ENCODE measurements around the gene LPAR5. TPM values are rescaled to one million over a fixed set of nuclear protein-coding genes. Genes with fewer than 3 reads are reported as not detected.

Gene LPAR5
- total RNA-seq, 1 experiment from 2014 or later, result 0.20 TPM

DNA sequence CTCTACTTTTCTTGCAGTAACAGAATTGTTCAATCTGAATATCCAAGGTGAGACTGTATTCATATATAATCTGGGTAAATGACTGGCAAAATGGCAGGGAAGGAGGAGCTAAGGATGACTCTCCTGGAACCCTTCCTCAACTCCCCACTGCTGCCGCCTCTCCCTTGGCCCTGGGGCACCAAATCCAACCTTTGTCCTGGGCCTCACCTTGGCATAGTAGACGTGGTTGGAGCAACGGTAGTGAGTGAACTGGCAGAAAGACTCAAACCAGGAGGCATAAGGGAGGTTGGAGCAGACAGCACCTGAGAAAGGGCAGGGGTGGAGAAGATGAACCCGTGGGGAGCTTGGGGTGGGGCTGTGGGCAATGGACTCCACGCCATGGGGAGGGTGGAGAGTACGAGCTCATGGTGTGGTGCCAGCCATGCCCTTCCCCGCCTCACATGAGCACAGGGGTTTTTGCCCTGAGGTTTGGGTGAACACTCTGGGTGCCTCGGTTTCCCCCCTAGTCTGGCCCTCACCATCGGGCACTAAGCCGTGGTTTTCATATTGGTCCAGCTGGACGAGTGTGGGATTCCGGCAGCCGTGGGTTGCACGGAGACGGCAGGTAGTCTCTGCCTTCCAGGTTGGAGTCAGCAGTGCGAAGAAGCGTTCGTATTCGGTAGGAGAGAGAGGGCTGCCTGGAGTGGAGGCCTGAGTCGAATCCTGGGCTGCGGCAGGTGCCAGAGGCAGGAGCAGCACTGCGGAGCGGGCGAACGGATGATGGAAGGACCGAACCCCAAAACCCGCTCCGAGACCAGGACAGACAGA, 10.7 kb upstream of the LPAR5 start:
- Mint-ChIP-seq H3K9me3 (ENCODE audit: unreplicated experiment) (peaks cover 19% of the 10 kb centered on the region), H3K4me1 (ENCODE audit: low read depth, unreplicated experiment) (peaks cover 7% of the 10 kb centered on the region), H3K27ac (ENCODE audit: unreplicated experiment) (peak overlapping the region; percentile 32), H3K27me3 (ENCODE audit: insufficient read depth, unreplicated experiment) (peaks cover 10% of the 10 kb centered on the region), H3K36me3 (ENCODE audit: insufficient read depth, unreplicated experiment) (peaks cover 16% of the 10 kb centered on the region), H3K4me3 (ENCODE audit: unreplicated experiment) (peak overlapping the region; percentile 79)
- Histone ChIP-seq H3K9me3 (peaks cover 18% of the 10 kb centered on the region), H3K27me3 (replicated peaks; ENCODE audit: control insufficient read depth, insufficient read depth, low read length) (no peaks in the 10 kb centered on the region), H3K4me3 (ENCODE audit: low read depth, low read length) (peak overlapping the region; percentile 26), H3K4me1 (no peaks in the 10 kb centered on the region), H3K36me3 (ENCODE audit: control insufficient read depth, insufficient read depth, low read length) (no peaks in the 10 kb centered on the region; the same call in none of the 2 replicates)
- ChIA-PET POLR2A (interaction anchor here (1.0 kb wide), 1 partner anchor 43 kb away, joined by 4 read pairs; the partner anchor contains the start of gene ZNF384), CTCF (interaction anchor here (0.6 to 1.7 kb wide), 3 partner anchors 38 to 76 kb away, joined by 4 to 9 read pairs (median 6); partner anchors contain the start of gene ZNF384)
- no peak for DNase-seq
- TF ChIP-seq, protein P1, sequence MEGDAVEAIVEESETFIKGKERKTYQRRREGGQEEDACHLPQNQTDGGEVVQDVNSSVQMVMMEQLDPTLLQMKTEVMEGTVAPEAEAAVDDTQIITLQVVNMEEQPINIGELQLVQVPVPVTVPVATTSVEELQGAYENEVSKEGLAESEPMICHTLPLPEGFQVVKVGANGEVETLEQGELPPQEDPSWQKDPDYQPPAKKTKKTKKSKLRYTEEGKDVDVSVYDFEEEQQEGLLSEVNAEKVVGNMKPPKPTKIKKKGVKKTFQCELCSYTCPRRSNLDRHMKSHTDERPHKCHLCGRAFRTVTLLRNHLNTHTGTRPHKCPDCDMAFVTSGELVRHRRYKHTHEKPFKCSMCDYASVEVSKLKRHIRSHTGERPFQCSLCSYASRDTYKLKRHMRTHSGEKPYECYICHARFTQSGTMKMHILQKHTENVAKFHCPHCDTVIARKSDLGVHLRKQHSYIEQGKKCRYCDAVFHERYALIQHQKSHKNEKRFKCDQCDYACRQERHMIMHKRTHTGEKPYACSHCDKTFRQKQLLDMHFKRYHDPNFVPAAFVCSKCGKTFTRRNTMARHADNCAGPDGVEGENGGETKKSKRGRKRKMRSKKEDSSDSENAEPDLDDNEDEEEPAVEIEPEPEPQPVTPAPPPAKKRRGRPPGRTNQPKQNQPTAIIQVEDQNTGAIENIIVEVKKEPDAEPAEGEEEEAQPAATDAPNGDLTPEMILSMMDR (IDR thresholded peaks at IDR 0.05; ENCODE audit: insufficient read depth in 1 of 2, low read depth in 1 of 2, low read length in 1 of 2, severe bottlenecking in 1 of 2, unreplicated experiment in 1 of 2), result no peak
- intact Hi-C loops (cut with micrococcal nuclease; ENCODE audit: unreplicated experiment), result loop anchor here (1.0 to 2.0 kb wide), 2 partner anchors 14 to 29 kb away; no protein-coding TSS in a partner anchor
- no TSS peak for BruUV-seq (replicated peaks)

DNA sequence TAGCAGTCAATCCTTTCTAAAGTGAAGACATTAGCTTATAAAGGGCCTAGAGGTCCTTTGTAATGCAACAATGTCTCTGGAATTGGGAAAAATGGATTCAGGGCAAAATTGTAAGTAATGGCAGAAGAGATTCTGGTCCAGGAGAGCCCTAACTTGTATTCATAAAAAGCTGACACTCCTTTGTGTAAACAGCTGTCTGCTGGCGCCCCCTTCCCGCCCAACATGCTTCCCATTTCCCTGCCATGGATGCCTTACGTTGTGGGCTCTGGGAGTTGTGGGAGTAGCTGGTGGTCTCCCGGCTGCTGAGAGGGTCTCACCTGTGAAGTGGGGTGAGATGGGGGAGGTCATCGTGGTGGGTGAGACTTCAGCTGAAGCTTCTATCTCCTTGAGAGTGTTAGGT, 9.1 kb upstream of the LPAR5 start:
- Histone ChIP-seq H3K9me3 (peaks cover 18% of the 10 kb centered on the region), H3K4me3 (ENCODE audit: low read depth, low read length) (no peak overlapping the region), H3K36me3 (ENCODE audit: control insufficient read depth, insufficient read depth, low read length) (no peaks in the 10 kb centered on the region), H3K27me3 (replicated peaks; ENCODE audit: control insufficient read depth, insufficient read depth, low read length) (no peaks in the 10 kb centered on the region), H3K4me1 (no peaks in the 10 kb centered on the region)
- ChIA-PET POLR2A (no interaction called here), CTCF (interaction anchor here (1.7 kb wide), 1 partner anchor 75 kb away, joined by 9 read pairs; no protein-coding TSS in a partner anchor)
- no peak for DNase-seq
- H3K27ac Mint-ChIP-seq (ENCODE audit: unreplicated experiment), result no peak overlapping the region
- BruUV-seq (replicated peaks), result no TSS peak
- H3K4me1 Mint-ChIP-seq (ENCODE audit: low read depth, unreplicated experiment), result peaks cover 7% of the 10 kb centered on the region
- TF ChIP-seq, protein P1 (IDR thresholded peaks at IDR 0.05; ENCODE audit: insufficient read depth in 1 of 2, low read depth in 1 of 2, low read length in 1 of 2, severe bottlenecking in 1 of 2, unreplicated experiment in 1 of 2), result peak in 1 of 2 experiments; percentile 33
- H3K27me3 Mint-ChIP-seq (ENCODE audit: insufficient read depth, unreplicated experiment), result peaks cover 18% of the 10 kb centered on the region
- H3K36me3 Mint-ChIP-seq (ENCODE audit: insufficient read depth, unreplicated experiment), result peaks cover 16% of the 10 kb centered on the region
- H3K4me3 Mint-ChIP-seq (ENCODE audit: unreplicated experiment), result no peak overlapping the region
- H3K9me3 Mint-ChIP-seq (ENCODE audit: unreplicated experiment), result peaks cover 19% of the 10 kb centered on the region
- intact Hi-C loops (cut with micrococcal nuclease; ENCODE audit: unreplicated experiment), result no loop called here

DNA sequence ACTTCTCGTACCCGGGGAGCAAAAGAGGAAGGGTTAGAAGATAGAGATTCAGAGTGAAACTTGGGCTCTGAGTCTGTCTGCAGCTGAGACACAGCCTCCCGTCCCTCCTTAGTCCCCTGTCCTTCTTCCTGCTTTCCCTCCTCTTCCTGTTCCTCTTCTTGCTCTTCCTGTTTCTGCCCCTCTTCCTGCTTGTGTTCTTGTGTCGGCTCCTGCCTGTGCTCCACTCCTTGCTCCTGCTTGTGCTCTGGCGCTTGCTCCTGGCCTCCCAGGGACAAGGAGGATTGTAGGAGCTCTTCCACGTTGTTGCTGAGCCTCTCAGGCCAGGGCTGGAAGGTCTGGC, 8.5 kb upstream of the LPAR5 start:
- peaks cover 19% of the 10 kb centered on the region for H3K9me3 Mint-ChIP-seq (ENCODE audit: unreplicated experiment)
- DNase-seq, result no peak
- POLR2A ChIA-PET, result no interaction called here
- Histone ChIP-seq H3K27me3 (replicated peaks; ENCODE audit: control insufficient read depth, insufficient read depth, low read length) (no peaks in the 10 kb centered on the region), H3K4me1 (no peaks in the 10 kb centered on the region), H3K9me3 (peaks cover 18% of the 10 kb centered on the region), H3K36me3 (ENCODE audit: control insufficient read depth, insufficient read depth, low read length) (no peaks in the 10 kb centered on the region), H3K4me3 (ENCODE audit: low read depth, low read length) (no peak overlapping the region)
- H3K4me1 Mint-ChIP-seq (ENCODE audit: low read depth, unreplicated experiment), result peaks cover 7% of the 10 kb centered on the region
- TF ChIP-seq, protein P1 (IDR thresholded peaks at IDR 0.05; ENCODE audit: insufficient read depth in 1 of 2, low read depth in 1 of 2, low read length in 1 of 2, severe bottlenecking in 1 of 2, unreplicated experiment in 1 of 2), result no peak
- intact Hi-C loops (cut with micrococcal nuclease; ENCODE audit: unreplicated experiment), result no loop called here
- no peak overlapping the region for H3K4me3 Mint-ChIP-seq (ENCODE audit: unreplicated experiment)
- H3K36me3 Mint-ChIP-seq (ENCODE audit: insufficient read depth, unreplicated experiment), result peaks cover 16% of the 10 kb centered on the region
- H3K27ac Mint-ChIP-seq (ENCODE audit: unreplicated experiment), result no peak overlapping the region
- BruUV-seq (replicated peaks), result no TSS peak
- CTCF ChIA-PET, result interaction anchor here (1.7 kb wide), 1 partner anchor 74 kb away, joined by 9 read pairs; no protein-coding TSS in a partner anchor
- H3K27me3 Mint-ChIP-seq (ENCODE audit: insufficient read depth, unreplicated experiment), result peaks cover 18% of the 10 kb centered on the region

Measured in Caco-2 (cell line).